ENCODE data around the gene PEX5.

DNA sequence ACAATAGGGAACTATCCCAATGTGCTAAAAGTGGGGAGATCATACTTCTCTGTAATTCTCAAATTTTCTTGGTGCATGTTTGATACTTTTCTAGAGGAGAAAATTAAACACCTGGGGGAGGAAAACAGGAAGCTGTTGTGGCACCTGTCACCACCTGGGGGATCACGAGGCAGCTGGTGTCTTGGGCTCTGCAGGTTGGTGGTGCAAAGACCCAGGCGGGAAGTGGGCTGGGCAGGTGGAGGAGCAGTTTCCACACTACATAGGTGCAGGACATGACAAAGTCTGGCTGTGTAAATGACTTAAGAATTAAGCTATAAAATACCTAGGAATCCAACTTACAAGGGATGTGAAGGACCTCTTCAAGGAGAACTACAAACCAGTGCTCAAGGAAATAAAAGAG lies 23.2 kb downstream of the PEX5 start:
- TF ChIP-seq, protein P1, sequence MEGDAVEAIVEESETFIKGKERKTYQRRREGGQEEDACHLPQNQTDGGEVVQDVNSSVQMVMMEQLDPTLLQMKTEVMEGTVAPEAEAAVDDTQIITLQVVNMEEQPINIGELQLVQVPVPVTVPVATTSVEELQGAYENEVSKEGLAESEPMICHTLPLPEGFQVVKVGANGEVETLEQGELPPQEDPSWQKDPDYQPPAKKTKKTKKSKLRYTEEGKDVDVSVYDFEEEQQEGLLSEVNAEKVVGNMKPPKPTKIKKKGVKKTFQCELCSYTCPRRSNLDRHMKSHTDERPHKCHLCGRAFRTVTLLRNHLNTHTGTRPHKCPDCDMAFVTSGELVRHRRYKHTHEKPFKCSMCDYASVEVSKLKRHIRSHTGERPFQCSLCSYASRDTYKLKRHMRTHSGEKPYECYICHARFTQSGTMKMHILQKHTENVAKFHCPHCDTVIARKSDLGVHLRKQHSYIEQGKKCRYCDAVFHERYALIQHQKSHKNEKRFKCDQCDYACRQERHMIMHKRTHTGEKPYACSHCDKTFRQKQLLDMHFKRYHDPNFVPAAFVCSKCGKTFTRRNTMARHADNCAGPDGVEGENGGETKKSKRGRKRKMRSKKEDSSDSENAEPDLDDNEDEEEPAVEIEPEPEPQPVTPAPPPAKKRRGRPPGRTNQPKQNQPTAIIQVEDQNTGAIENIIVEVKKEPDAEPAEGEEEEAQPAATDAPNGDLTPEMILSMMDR (IDR thresholded peaks at IDR 0.05) = no peak
- no peak for TF ChIP-seq POLR2A (IDR thresholded peaks at IDR 0.05)

Data from vagina (tissue), 2 donors.